Neutrophil (primary cell): Measurements from ENCODE around the gene BICD1.

Experiments used
- H3K27ac ChIP-seq: fragments of 200-600 bp; sonication (generic); 2 replicates; pipeline ENCODE4 v1.5.1; 2016; ENCODE audit warnings: mild to moderate bottlenecking, moderate library complexity
- H3K27me3 ChIP-seq: fragments of 200-600 bp; sonication (generic); 2 replicates; pipeline ENCODE4 v1.6.0; 2016; ENCODE audit warnings: mild to moderate bottlenecking
- H3K36me3 ChIP-seq: fragments of 200-600 bp; sonication (generic); 2 replicates; pipeline ENCODE4 v1.5.1; 2017
- H3K4me1 ChIP-seq, 2 experiments: fragments of 200-600 bp in 1 of 2; sonication (generic) in 1 of 2; 1 replicate in 1 of 2; 2 replicates in 1 of 2; pipeline versions ENCODE4 v1.5.1 to v1.6.1; 2013 to 2016; ENCODE audit warnings: low read depth in 1 of 2, low read length in 1 of 2, mild to moderate bottlenecking in 1 of 2, moderate library complexity in 1 of 2; ENCODE audit not compliant: control insufficient read depth in 1 of 2, insufficient read depth in 1 of 2
- H3K4me3 ChIP-seq, 2 experiments: fragments of 200-600 bp in 1 of 2; sonication (generic) in 1 of 2; 1 replicate in 1 of 2; 2 replicates in 1 of 2; pipeline ENCODE4 v1.5.1; 2013 to 2016; ENCODE audit warnings: low read depth in 1 of 2, low read length in 1 of 2, mild to moderate bottlenecking in 1 of 2, moderate library complexity in 1 of 2
- H3K9me3 ChIP-seq: fragments of 200-600 bp; sonication (generic); 2 replicates; pipeline ENCODE4 v1.5.1; 2016
- CTCF ChIP-seq: fragments of 200-600 bp; sonication (generic); IDR thresholded peaks from 2 replicates; pipeline ENCODE4 v1.5.1; 2016; ENCODE audit warnings: antibody characterized with exemption

BICD1 gene

GRCh38 chr12:32397696-32398095 lies 291.0 kb downstream of the BICD1 start:
- H3K36me3 ChIP-seq = no peaks in the 10 kb centered on the region
- peaks cover 16 to 19% of the 10 kb centered on the region in 2 experiments for H3K4me1 ChIP-seq
- no peak overlapping the region for H3K27ac ChIP-seq

DNA sequence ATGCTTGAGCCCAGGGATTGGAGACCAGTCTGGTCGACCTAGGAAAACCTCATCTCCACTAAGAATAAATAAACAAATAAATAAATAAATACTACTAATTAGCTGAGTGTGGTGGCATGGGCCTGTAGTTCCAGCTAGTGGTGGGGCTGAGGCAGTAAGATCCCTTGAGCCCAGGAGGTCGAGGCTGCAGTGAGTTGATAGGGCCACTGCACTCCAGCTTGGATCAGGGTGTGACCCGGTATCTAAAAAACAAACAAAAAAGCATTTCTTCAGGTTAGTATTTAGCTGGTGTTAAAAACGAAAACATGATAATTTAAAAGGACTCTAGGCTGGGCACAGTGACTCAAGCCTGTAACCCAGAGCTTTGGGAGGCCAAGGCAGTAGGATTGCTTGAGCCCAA lies 291.5 kb downstream of the BICD1 start:
- no peak overlapping the region for H3K27ac ChIP-seq
- no peak overlapping the region for H3K4me3 ChIP-seq
- peaks cover 16 to 19% of the 10 kb centered on the region in 2 experiments for H3K4me1 ChIP-seq
- peaks cover 91% of the 10 kb centered on the region for H3K27me3 ChIP-seq
- H3K36me3 ChIP-seq = no peaks in the 10 kb centered on the region
- TF ChIP-seq CTCF = no peak
- no peaks in the 10 kb centered on the region for H3K9me3 ChIP-seq

More at GRCh38 chr12:32397696-32398095, 291.0 kb downstream of the BICD1 start:
- TF ChIP-seq CTCF = no peak
- Histone ChIP-seq H3K9me3 (no peaks in the 10 kb centered on the region), H3K4me3 (no peak overlapping the region), H3K27me3 (peaks cover 86% of the 10 kb centered on the region)

GRCh38 chr12:32398816-32399369 lies 292.2 kb downstream of the BICD1 start:
- H3K27me3 ChIP-seq = peaks cover 93% of the 10 kb centered on the region
- TF ChIP-seq CTCF = no peak
- no peaks in the 10 kb centered on the region for H3K36me3 ChIP-seq
- no peaks in the 10 kb centered on the region for H3K9me3 ChIP-seq
- H3K27ac ChIP-seq = no peak overlapping the region
- peak overlapping the region; percentile 49 to 54 for H3K4me3 ChIP-seq
- peaks cover 16 to 19% of the 10 kb centered on the region in 2 experiments for H3K4me1 ChIP-seq

DNA sequence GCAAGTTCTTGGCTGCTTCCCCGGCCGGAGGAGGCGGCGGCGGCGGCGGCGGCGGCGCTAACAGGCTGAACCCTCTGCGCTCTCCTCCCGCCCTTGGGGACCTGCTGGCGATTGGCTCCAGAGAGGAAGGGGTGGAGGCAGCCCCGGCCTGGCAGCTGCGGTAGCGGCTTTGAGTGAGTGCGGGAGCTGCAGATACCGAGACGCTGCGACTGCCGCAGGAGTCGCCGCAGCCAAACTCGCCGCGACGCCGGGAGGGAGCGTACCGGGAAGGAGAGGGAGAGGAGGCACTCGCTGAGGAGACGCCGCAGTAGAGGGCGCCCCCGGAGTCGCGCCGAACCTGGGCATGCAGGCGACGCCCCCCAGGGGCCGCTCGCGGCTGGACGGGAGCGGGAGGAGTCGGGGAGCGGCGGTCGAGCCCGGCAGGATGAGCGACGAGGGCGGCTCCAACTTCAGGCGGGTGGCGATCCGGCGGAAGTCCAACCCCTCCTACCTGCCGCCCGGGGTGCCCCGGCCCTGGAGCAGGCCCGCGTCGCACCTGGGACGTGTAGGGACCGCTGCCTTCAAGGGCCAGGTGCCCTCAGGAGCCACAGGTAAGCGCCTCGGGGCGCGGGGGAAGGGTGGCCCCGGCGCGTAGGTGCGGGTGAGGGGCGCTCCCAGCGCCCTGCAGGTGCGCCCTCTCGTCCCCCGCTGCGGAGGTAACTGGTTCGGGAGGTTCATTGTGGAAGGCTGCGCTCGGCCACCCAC lies 292.9 kb downstream of the BICD1 start, which contains the start of gene FGD4:
Gene FGD4, plus strand, starts transcription at position 189 of the 744 bp plus-strand sequence.
- TF ChIP-seq CTCF = no peak
- Histone ChIP-seq H3K4me3 (peak within 1 kb of the TSS; percentile 49 to 54), H3K36me3 (no peaks in the 10 kb centered on the region), H3K4me1 (peaks cover 16 to 19% of the 10 kb centered on the region in 2 experiments), H3K9me3 (no peaks in the 10 kb centered on the region), H3K27ac (no peak within 1 kb of the TSS), H3K27me3 (peaks cover 87% of the 10 kb centered on the region)

DNA sequence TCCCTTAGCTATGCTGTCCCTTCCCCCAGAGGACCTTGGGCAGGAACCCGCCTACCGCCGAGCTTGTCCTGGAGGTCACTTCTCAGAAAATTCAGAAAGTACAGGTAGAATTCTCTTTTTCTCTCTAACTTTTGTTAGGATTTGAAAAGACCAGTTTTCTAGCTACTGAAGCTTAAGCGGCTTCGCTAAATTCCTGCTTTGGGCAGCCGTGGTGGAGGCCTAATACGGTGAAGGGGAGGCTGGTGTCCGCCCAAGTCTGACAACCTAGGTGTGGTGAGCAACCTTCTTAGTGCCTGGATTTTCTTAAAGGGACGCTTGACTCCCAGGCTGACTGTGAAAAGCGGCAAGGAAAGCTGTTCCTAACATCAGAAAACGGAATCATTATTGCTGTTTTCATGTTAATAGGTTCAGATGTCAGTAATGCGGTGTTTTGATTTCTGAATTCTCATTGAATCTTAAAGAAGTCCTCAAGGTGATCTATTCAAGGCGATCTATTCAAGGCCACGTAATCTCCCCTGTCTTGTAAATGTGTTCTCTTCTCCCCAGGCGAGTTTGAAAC lies 293.5 kb downstream of the BICD1 start:
- Histone ChIP-seq H3K27ac (no peak overlapping the region), H3K4me1 (peaks cover 16 to 19% of the 10 kb centered on the region in 2 experiments), H3K9me3 (no peaks in the 10 kb centered on the region), H3K4me3 (peak overlapping the region; percentile 49 to 54), H3K36me3 (no peaks in the 10 kb centered on the region), H3K27me3 (peaks cover 81% of the 10 kb centered on the region)
- no peak for TF ChIP-seq CTCF
